ENCODE data around the gene INAFM1. TPM values are rescaled to one million over a fixed set of nuclear protein-coding genes. Genes with fewer than 3 reads are reported as not detected.
A peak's percentile ranks its signal among the peaks of the same experiment; 100 is the strongest.

INAFM1 gene
- total and polyA plus RNA-seq, 2 donors from 2014 or later: 17.0 to 28.4 TPM

GRCh38 chr19:47226426-47227351, 48.0 kb upstream of the INAFM1 start:
- peak in 3 of 5 donors; percentile 71 to 95 (median 83) for DNase-seq
- intact Hi-C loops (cut with DNase I): no loop called here

GRCh38 chr19:47227352-47228167, 47.1 kb upstream of the INAFM1 start:
- peak overlapping the region in 2 of 3 donors; percentile 42 to 58 for H3K4me3 ChIP-seq (ENCODE audit: low read length in 3 of 3)
- H3K27me3 ChIP-seq (ENCODE audit: control insufficient read depth, insufficient read depth, low read length): peaks cover 10% of the 10 kb centered on the region
- no peak for FAIRE-seq
- no peak for TF ChIP-seq CTCF (IDR thresholded peaks at IDR 0.05; ENCODE audit: borderline replicate concordance, extremely low read depth, insufficient read depth)
- peaks cover 2 to 36% (median 14%) of the 10 kb centered on the region in 3 donors for H3K4me1 ChIP-seq (ENCODE audit: control insufficient read depth in 2 of 3, insufficient read depth in 2 of 3, low read depth in 1 of 3, low read length in 3 of 3)
- H3K9ac ChIP-seq (ENCODE audit: low read length in 3 of 3): peak overlapping the region in 2 of 3 donors; percentile 58 to 93
- DNase-seq: peak; percentile 77 to 98 (median 90)
- intact Hi-C loops (cut with DNase I): no loop called here
- H3K27ac ChIP-seq (ENCODE audit: low read depth in 2 of 2, low read length in 2 of 2): peak overlapping the region; percentile 99
- no peaks in the 10 kb centered on the region for H3K9me3 ChIP-seq (ENCODE audit: control insufficient read depth in 2 of 3, insufficient read depth in 1 of 3, low read length in 3 of 3)
- H3K36me3 ChIP-seq (ENCODE audit: control insufficient read depth in 2 of 3, insufficient read depth in 3 of 3, low read length in 3 of 3): no peaks in the 10 kb centered on the region

More at GRCh38 chr19:47226426-47227351, 48.0 kb upstream of the INAFM1 start:
- no peak for TF ChIP-seq CTCF (IDR thresholded peaks at IDR 0.05; ENCODE audit: borderline replicate concordance, extremely low read depth, insufficient read depth)
- Histone ChIP-seq H3K27ac (ENCODE audit: low read depth in 2 of 2, low read length in 2 of 2) (peak overlapping the region; percentile 99), H3K36me3 (ENCODE audit: control insufficient read depth in 2 of 3, insufficient read depth in 3 of 3, low read length in 3 of 3) (no peaks in the 10 kb centered on the region), H3K27me3 (ENCODE audit: control insufficient read depth, insufficient read depth, low read length) (peaks cover 10% of the 10 kb centered on the region), H3K4me3 (ENCODE audit: low read length in 3 of 3) (peak overlapping the region in 2 of 3 donors; percentile 45 to 58), H3K4me1 (ENCODE audit: control insufficient read depth in 2 of 3, insufficient read depth in 2 of 3, low read depth in 1 of 3, low read length in 3 of 3) (peaks cover 2 to 33% (median 14%) of the 10 kb centered on the region in 3 donors), H3K9me3 (ENCODE audit: control insufficient read depth in 2 of 3, insufficient read depth in 1 of 3, low read length in 3 of 3) (no peaks in the 10 kb centered on the region), H3K9ac (ENCODE audit: low read length in 3 of 3) (peak overlapping the region in 2 of 3 donors; percentile 73 to 93)
- no peak for FAIRE-seq

GRCh38 chr19:47228168-47228936, 46.3 kb upstream of the INAFM1 start:
- Histone ChIP-seq H3K36me3 (ENCODE audit: control insufficient read depth in 2 of 3, insufficient read depth in 3 of 3, low read length in 3 of 3) (no peaks in the 10 kb centered on the region), H3K4me3 (ENCODE audit: low read length in 3 of 3) (peak overlapping the region in 2 of 3 donors; percentile 33 to 62), H3K27me3 (ENCODE audit: control insufficient read depth, insufficient read depth, low read length) (peaks cover 10% of the 10 kb centered on the region), H3K4me1 (ENCODE audit: control insufficient read depth in 2 of 3, insufficient read depth in 2 of 3, low read depth in 1 of 3, low read length in 3 of 3) (peaks cover 2 to 37% (median 14%) of the 10 kb centered on the region in 3 donors), H3K27ac (ENCODE audit: low read depth in 2 of 2, low read length in 2 of 2) (peak overlapping the region; percentile 99), H3K9me3 (ENCODE audit: control insufficient read depth in 2 of 3, insufficient read depth in 1 of 3, low read length in 3 of 3) (no peaks in the 10 kb centered on the region), H3K9ac (ENCODE audit: low read length in 3 of 3) (peak overlapping the region in 2 of 3 donors; percentile 65)
- FAIRE-seq: no peak
- TF ChIP-seq CTCF (IDR thresholded peaks at IDR 0.05; ENCODE audit: borderline replicate concordance, extremely low read depth, insufficient read depth): no peak
- intact Hi-C loops (cut with DNase I): no loop called here
- DNase-seq: peak in 3 of 5 donors; percentile 38 to 89 (median 74)

Data from kidney (tissue), 14 donors.